ENCODE data around the gene ATP6V0A4.

Gene ATP6V0A4

GRCh38 chr7:138834583-138834982, 36.6 kb upstream of the ATP6V0A4 start:
- no peak overlapping the region for H3K4me2 ChIP-seq (ENCODE audit: insufficient read depth, low read length)
- no peak overlapping the region for H3K4me3 ChIP-seq (ENCODE audit: low read depth in 1 of 2, low read length in 2 of 2)
- H3K9ac ChIP-seq (ENCODE audit: low read depth, low read length), result no peak overlapping the region
- H3K27me3 ChIP-seq (ENCODE audit: insufficient read depth, low read length, poor library complexity), result no peaks in the 10 kb centered on the region
- no peaks in the 10 kb centered on the region for H3K9me3 ChIP-seq (ENCODE audit: insufficient read depth, low read length, severe bottlenecking)
- no peak for DNase-seq
- no peaks in the 10 kb centered on the region for H3K36me3 ChIP-seq (ENCODE audit: insufficient read depth, low read length)
- ATAC-seq (ENCODE audit: insufficient read depth, low read depth), result no peak
- no peaks in the 10 kb centered on the region for H3K4me1 ChIP-seq (ENCODE audit: insufficient read depth, low read length)
- H3K27ac ChIP-seq (ENCODE audit: low read length), result no peak overlapping the region
- H2AFZ ChIP-seq (ENCODE audit: low read depth, low read length), result no peak overlapping the region
- TF ChIP-seq EZH2 (IDR thresholded peaks at IDR 0.05; ENCODE audit: borderline replicate concordance, low read depth, low read length, severe bottlenecking), result no peak
- no peaks in the 10 kb centered on the region for H4K20me1 ChIP-seq (ENCODE audit: insufficient read depth, low read length)
- no peaks in the 10 kb centered on the region for H3K79me2 ChIP-seq (ENCODE audit: insufficient read depth, low read length)

- Histone ChIP-seq H3K9me3 (ENCODE audit: insufficient read depth, low read length, severe bottlenecking) (no peaks in the 10 kb centered on the region), H3K36me3 (ENCODE audit: insufficient read depth, low read length) (no peaks in the 10 kb centered on the region), H2AFZ (ENCODE audit: low read depth, low read length) (no peak overlapping the region), H3K4me1 (ENCODE audit: insufficient read depth, low read length) (no peaks in the 10 kb centered on the region), H3K27me3 (ENCODE audit: insufficient read depth, low read length, poor library complexity) (no peaks in the 10 kb centered on the region), H3K4me3 (ENCODE audit: low read depth in 1 of 2, low read length in 2 of 2) (no peak overlapping the region), H3K27ac (ENCODE audit: low read length) (no peak overlapping the region), H3K9ac (ENCODE audit: low read depth, low read length) (no peak overlapping the region), H3K4me2 (ENCODE audit: insufficient read depth, low read length) (no peak overlapping the region), H4K20me1 (ENCODE audit: insufficient read depth, low read length) (no peaks in the 10 kb centered on the region), H3K79me2 (ENCODE audit: insufficient read depth, low read length) (no peaks in the 10 kb centered on the region)
- DNase-seq, result no peak
- TF ChIP-seq EZH2 (IDR thresholded peaks at IDR 0.05; ENCODE audit: borderline replicate concordance, low read depth, low read length, severe bottlenecking) (no peak), CTCF (IDR thresholded peaks at IDR 0.05; ENCODE audit: borderline replicate concordance, extremely low read depth, low read length, poor library complexity, severe bottlenecking) (no peak)
- no peak; the same call in 2 of the 3 replicates for ATAC-seq (ENCODE audit: insufficient read depth, low read depth)
Observed at GRCh38 chr7:138833596-138833995, 35.6 kb upstream of the ATP6V0A4 start.

- H2AFZ ChIP-seq (ENCODE audit: low read depth, low read length), result no peak overlapping the region
- H3K4me1 ChIP-seq (ENCODE audit: insufficient read depth, low read length), result no peaks in the 10 kb centered on the region
- no peak overlapping the region for H3K9ac ChIP-seq (ENCODE audit: low read depth, low read length)
- H3K36me3 ChIP-seq (ENCODE audit: insufficient read depth, low read length), result no peaks in the 10 kb centered on the region
- no peaks in the 10 kb centered on the region for H3K79me2 ChIP-seq (ENCODE audit: insufficient read depth, low read length)
- no peaks in the 10 kb centered on the region for H4K20me1 ChIP-seq (ENCODE audit: insufficient read depth, low read length)
- no peaks in the 10 kb centered on the region for H3K9me3 ChIP-seq (ENCODE audit: insufficient read depth, low read length, severe bottlenecking)
- H3K27me3 ChIP-seq (ENCODE audit: insufficient read depth, low read length, poor library complexity), result no peaks in the 10 kb centered on the region
- DNase-seq (no peak), ATAC-seq (ENCODE audit: insufficient read depth, low read depth) (no peak)
- H3K4me3 ChIP-seq (ENCODE audit: low read depth in 1 of 2, low read length in 2 of 2), result no peak overlapping the region
- H3K27ac ChIP-seq (ENCODE audit: low read length), result no peak overlapping the region
- TF ChIP-seq EZH2 (IDR thresholded peaks at IDR 0.05; ENCODE audit: borderline replicate concordance, low read depth, low read length, severe bottlenecking), result no peak
- no peak for TF ChIP-seq CTCF (IDR thresholded peaks at IDR 0.05; ENCODE audit: borderline replicate concordance, extremely low read depth, low read length, poor library complexity, severe bottlenecking)
- H3K4me2 ChIP-seq (ENCODE audit: insufficient read depth, low read length), result no peak overlapping the region
Observed at GRCh38 chr7:138832966-138833365, 35.0 kb upstream of the ATP6V0A4 start.

- Histone ChIP-seq H3K27me3 (ENCODE audit: insufficient read depth, low read length, poor library complexity) (no peaks in the 10 kb centered on the region), H3K36me3 (ENCODE audit: insufficient read depth, low read length) (no peaks in the 10 kb centered on the region), H4K20me1 (ENCODE audit: insufficient read depth, low read length) (no peaks in the 10 kb centered on the region), H3K4me3 (ENCODE audit: low read depth in 1 of 2, low read length in 2 of 2) (no peak overlapping the region), H3K79me2 (ENCODE audit: insufficient read depth, low read length) (no peaks in the 10 kb centered on the region), H3K9ac (ENCODE audit: low read depth, low read length) (no peak overlapping the region), H3K9me3 (ENCODE audit: insufficient read depth, low read length, severe bottlenecking) (no peaks in the 10 kb centered on the region), H2AFZ (ENCODE audit: low read depth, low read length) (no peak overlapping the region), H3K4me1 (ENCODE audit: insufficient read depth, low read length) (no peaks in the 10 kb centered on the region), H3K4me2 (ENCODE audit: insufficient read depth, low read length) (no peak overlapping the region), H3K27ac (ENCODE audit: low read length) (no peak overlapping the region)
- no peak for ATAC-seq (ENCODE audit: insufficient read depth, low read depth)
- DNase-seq, result no peak
- TF ChIP-seq CTCF (IDR thresholded peaks at IDR 0.05; ENCODE audit: borderline replicate concordance, extremely low read depth, low read length, poor library complexity, severe bottlenecking) (no peak), EZH2 (IDR thresholded peaks at IDR 0.05; ENCODE audit: borderline replicate concordance, low read depth, low read length, severe bottlenecking) (no peak)
Observed at GRCh38 chr7:138829335-138829734, 31.3 kb upstream of the ATP6V0A4 start.
